Keratinocyte (primary cell): ENCODE data around the gene RAET1E. TPM values are rescaled to one million over a fixed set of nuclear protein-coding genes. Genes with fewer than 3 reads are reported as not detected.
"Not testable (repeated sequence)": the region's sequence is repeated elsewhere in the genome, so short reads cannot be mapped to it uniquely, and the experiment has no call there.

ENCODE experiments used
- DNase-seq: peaks from one replicate; pipeline ENCODE4 v3.0.0-alpha.2; 2011; ENCODE audit warnings: low read depth, missing footprints, low spot score
- FAIRE-seq: peaks from 2 replicates; lab custom pipeline; 2011; peaks lifted over from hg19 to GRCh38; lab: Jason Lieb, UNC
- H2AFZ ChIP-seq: 2 replicates; pipeline ENCODE4 v1.6.0; 2012; ENCODE audit warnings: low read length, control low read depth, inconsistent platforms; ENCODE audit not compliant: control insufficient read depth
- H3K27ac ChIP-seq: 2 replicates; pipeline ENCODE4 v1.5.1; 2011; ENCODE audit warnings: low read length; ENCODE audit not compliant: control insufficient read depth, insufficient read depth
- H3K27me3 ChIP-seq: 3 replicates; pipeline ENCODE4 v1.6.0; 2011; ENCODE audit warnings: low read length; ENCODE audit not compliant: control insufficient read depth, insufficient read depth; ENCODE audit errors: extremely low read depth
- H3K36me3 ChIP-seq, 2 experiments: 2 replicates in 1 of 2; 3 replicates in 1 of 2; pipeline ENCODE4 v1.5.1; 2011; ENCODE audit warnings: low read length in 2 of 2, mild to moderate bottlenecking in 1 of 2; ENCODE audit not compliant: control insufficient read depth in 2 of 2, insufficient read depth in 2 of 2; ENCODE audit errors: extremely low read depth in 1 of 2
- H3K4me1 ChIP-seq: 3 replicates; pipeline ENCODE4 v1.5.1; 2011; ENCODE audit warnings: low read length; ENCODE audit not compliant: control insufficient read depth, insufficient read depth; ENCODE audit errors: extremely low read depth
- H3K4me2 ChIP-seq: 3 replicates; pipeline ENCODE4 v1.6.0; 2011; ENCODE audit warnings: low read depth, low read length; ENCODE audit not compliant: control insufficient read depth, insufficient read depth; ENCODE audit errors: extremely low read depth
- H3K4me3 ChIP-seq, 3 experiments: fragments of 200-600 bp in 1 of 3; sonication (generic) in 1 of 3; 2 replicates in 2 of 3; 3 replicates in 1 of 3; pipeline ENCODE4 v1.5.1; 2011 to 2016; ENCODE audit warnings: low read length in 3 of 3, mild to moderate bottlenecking in 3 of 3, control low read depth in 2 of 3, inconsistent platforms in 1 of 3, low read depth in 1 of 3, mixed read lengths in 1 of 3, mixed run types in 1 of 3, moderate library complexity in 1 of 3; ENCODE audit not compliant: control insufficient read depth in 2 of 3, insufficient read depth in 2 of 3; ENCODE audit errors: extremely low read depth in 1 of 3
- H3K79me2 ChIP-seq: 2 replicates; pipeline ENCODE4 v1.6.0; 2012; ENCODE audit warnings: low read length; ENCODE audit not compliant: control insufficient read depth, insufficient read depth
- H3K9ac ChIP-seq: 3 replicates; pipeline ENCODE4 v1.6.0; 2011; ENCODE audit warnings: low read length; ENCODE audit not compliant: control insufficient read depth, insufficient read depth; ENCODE audit errors: extremely low read depth
- H3K9me1 ChIP-seq: 3 replicates; pipeline ENCODE4 v1.6.0; 2011; ENCODE audit warnings: low read length; ENCODE audit not compliant: control insufficient read depth, insufficient read depth; ENCODE audit errors: extremely low read depth
- H3K9me3 ChIP-seq: 2 replicates; pipeline ENCODE4 v1.5.1; 2012; ENCODE audit warnings: low read depth, low read length; ENCODE audit not compliant: control insufficient read depth
- H4K20me1 ChIP-seq: 3 replicates; pipeline ENCODE4 v1.6.0; 2011; ENCODE audit warnings: low read length; ENCODE audit not compliant: control insufficient read depth, insufficient read depth; ENCODE audit errors: extremely low read depth
- EZH2 ChIP-seq: IDR thresholded peaks from one replicate; pipeline ENCODE4 v1.6.1; 2012; ENCODE audit warnings: inconsistent platforms, mild to moderate bottlenecking, low read length, moderate library complexity
- dilution Hi-C: fragments of 300-500 bp; cut with MboI; formaldehyde crosslinking; loops from one replicate; pipeline ENCODE4 v1.7.0; 2020; ENCODE audit warnings: low sequenced_read_pairs; ENCODE audit not compliant: extremely low pct_ligation_motif_present
- polyA plus RNA-seq, 5 experiments: library from polyadenylated mRNA; depleted of rRNA in 3 of 5; stranded (reverse) in 3 of 5; stranded (forward) in 1 of 5; unstranded in 1 of 5; fragments of >200 nt; gene quantifications; 1 replicate in 1 of 5; 2 replicates in 3 of 5; 3 replicates in 1 of 5; pipeline versions ENCODE4 v1.2.1 to v1.2.3, GENCODE V29; 2011 to 2012; ENCODE audit warnings: missing spikeins in 2 of 5, low read depth in 1 of 5, low replicate concordance in 1 of 5
- TF ChIP-seq, protein P1 (sequence below), 3 experiments: IDR thresholded peaks in 1 of 3; conservative IDR thresholded peaks in 1 of 3; optimal IDR thresholded peaks in 1 of 3; 2 replicates in 2 of 3; 3 replicates in 1 of 3; pipeline versions ENCODE3 to v1.5.1; 2011; ENCODE audit warnings: low read length in 3 of 3, mild to moderate bottlenecking in 3 of 3, moderate library complexity in 2 of 3, control low read depth in 1 of 3, inconsistent platforms in 1 of 3; ENCODE audit not compliant: insufficient read depth in 2 of 3; ENCODE audit errors: extremely low read depth in 1 of 3

RAET1E gene
- polyA plus RNA-seq, 1 donor (not counting 4 experiments of a cell fraction or from before 2014, with no cell fraction given): 14.0 TPM

DNA sequence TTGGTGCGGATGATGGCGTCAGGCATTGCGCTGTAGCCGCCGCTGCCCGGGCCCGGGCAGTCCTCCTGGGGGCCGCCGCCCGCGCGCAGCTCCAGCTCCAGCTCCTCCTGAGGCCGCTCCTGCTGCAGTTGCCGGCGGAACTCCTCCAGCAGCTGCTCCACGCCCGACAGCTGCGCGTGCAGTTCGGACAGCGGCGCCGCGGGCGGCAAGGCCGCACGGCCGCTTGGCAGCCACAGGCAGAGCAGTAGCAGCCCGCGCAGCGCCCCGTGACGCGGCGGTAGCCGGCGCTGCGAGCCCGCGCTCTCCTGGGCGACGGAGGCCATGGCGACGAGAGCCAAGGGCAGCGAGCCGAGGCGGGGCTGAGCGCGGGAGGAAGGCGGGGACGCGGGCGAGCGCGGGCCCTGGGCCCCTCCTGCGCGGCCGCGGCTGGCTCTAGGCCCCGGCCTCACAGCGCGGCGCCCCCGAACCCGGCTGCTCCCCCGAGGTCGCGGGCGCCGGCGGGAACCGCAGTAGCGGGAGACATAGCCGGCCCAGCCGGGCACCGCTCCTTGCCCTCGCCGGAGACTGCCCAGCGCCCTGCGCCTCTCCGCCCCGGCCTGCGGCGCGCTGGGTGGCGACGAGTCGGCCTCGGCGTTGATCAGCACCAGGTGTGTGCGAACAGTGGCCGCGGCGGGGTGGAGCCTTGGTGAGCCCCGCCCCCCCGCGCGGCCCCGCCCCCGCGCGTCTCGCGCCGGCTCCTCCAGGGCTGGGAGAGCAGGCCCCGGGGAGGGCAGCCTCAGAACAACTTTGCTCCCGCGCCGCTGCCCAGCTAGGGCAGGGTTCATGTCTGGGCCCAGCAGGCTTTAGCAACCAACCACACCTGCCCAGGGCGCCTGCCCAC, 34.0 kb downstream of the RAET1E start, which contains the start of gene LRP11:
Gene LRP11 (minus strand): TSS at position 662 of the 880 bp plus-strand sequence. CDS start 339 bp downstream, at position 323.
- no peak for DNase-seq
- no peak for TF ChIP-seq EZH2
- TF ChIP-seq, protein P1, sequence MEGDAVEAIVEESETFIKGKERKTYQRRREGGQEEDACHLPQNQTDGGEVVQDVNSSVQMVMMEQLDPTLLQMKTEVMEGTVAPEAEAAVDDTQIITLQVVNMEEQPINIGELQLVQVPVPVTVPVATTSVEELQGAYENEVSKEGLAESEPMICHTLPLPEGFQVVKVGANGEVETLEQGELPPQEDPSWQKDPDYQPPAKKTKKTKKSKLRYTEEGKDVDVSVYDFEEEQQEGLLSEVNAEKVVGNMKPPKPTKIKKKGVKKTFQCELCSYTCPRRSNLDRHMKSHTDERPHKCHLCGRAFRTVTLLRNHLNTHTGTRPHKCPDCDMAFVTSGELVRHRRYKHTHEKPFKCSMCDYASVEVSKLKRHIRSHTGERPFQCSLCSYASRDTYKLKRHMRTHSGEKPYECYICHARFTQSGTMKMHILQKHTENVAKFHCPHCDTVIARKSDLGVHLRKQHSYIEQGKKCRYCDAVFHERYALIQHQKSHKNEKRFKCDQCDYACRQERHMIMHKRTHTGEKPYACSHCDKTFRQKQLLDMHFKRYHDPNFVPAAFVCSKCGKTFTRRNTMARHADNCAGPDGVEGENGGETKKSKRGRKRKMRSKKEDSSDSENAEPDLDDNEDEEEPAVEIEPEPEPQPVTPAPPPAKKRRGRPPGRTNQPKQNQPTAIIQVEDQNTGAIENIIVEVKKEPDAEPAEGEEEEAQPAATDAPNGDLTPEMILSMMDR (optimal IDR thresholded peaks at IDR 0.05 in 1 of 3, IDR thresholded peaks at IDR 0.05 in 1 of 3, conservative IDR thresholded peaks at IDR 0.05 in 1 of 3; ENCODE audit: extremely low read depth in 1 of 3, insufficient read depth in 2 of 3, low read length in 3 of 3): no peak
- peaks cover 32% of the 10 kb centered on the region for H3K4me1 ChIP-seq
- H3K9me1 ChIP-seq: no peaks in the 10 kb centered on the region
- H3K27ac ChIP-seq: peak within 1 kb of the TSS; percentile 94
- H3K9ac ChIP-seq: peak within 1 kb of the TSS; percentile 89
- peak within 1 kb of the TSS; percentile 58 to 97 (median 86) for H3K4me3 ChIP-seq
- peaks cover 2 to 9% of the 10 kb centered on the region in 2 experiments for H3K36me3 ChIP-seq
- FAIRE-seq: no peak
- peak within 1 kb of the TSS; percentile 92 for H3K4me2 ChIP-seq
- H2AFZ ChIP-seq: peak within 1 kb of the TSS; percentile 89
- dilution Hi-C loops: no loop called here
- H4K20me1 ChIP-seq: no peaks in the 10 kb centered on the region
- H3K27me3 ChIP-seq: no peaks in the 10 kb centered on the region
- no peaks in the 10 kb centered on the region for H3K9me3 ChIP-seq
- H3K79me2 ChIP-seq: peaks cover 29% of the 10 kb centered on the region

DNA sequence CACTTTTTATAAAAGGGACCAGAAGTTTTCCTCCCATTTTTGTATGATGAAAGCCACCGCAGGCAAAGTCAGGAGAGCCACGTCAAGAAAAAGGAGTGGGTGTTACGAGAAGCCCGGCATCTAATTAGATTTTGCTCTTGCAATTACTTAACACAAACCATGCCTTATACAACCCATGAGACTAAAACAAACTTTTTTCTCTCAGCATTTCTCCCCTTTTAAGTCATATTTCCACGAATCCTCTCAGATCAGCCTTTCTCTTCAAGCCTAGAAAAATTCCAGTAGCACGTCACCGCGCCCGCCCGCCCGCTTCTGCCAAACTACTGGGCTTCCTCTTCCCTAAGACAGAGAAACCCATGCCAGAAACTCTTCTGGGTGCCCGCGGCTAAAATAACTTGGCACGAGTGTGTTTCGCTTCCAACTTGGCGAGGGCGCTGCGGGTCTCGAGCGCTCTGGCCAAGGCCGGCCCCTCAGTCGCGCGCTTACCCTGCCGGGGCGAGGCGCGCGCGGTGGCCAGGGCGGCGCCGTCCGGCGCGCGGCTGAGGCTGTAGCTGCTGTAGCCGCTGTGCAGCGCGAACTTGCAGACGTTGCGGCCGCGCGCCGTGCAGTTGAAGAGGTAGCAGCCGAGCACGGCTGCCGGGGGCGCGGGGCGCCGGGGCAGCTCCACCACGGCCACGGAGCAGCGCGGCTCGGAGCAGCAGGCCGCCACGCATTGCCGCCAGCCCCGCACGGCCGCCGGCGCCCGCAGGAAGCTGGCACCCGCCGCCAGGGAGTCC, 34.8 kb downstream of the RAET1E start:
- Histone ChIP-seq H3K4me3 (peak overlapping the region; percentile 58 to 97 (median 86)), H3K9me1 (no peaks in the 10 kb centered on the region), H3K27ac (peak overlapping the region; percentile 94), H3K4me2 (peak overlapping the region; percentile 92), H3K79me2 (peaks cover 35% of the 10 kb centered on the region), H3K4me1 (peaks cover 30% of the 10 kb centered on the region), H3K9ac (peak overlapping the region; percentile 89), H4K20me1 (no peaks in the 10 kb centered on the region), H3K27me3 (no peaks in the 10 kb centered on the region), H3K9me3 (no peaks in the 10 kb centered on the region), H2AFZ (peak overlapping the region; percentile 78), H3K36me3 (peaks cover 2 to 9% of the 10 kb centered on the region in 2 experiments)
- dilution Hi-C loops: no loop called here
- TF ChIP-seq, protein P1 (optimal IDR thresholded peaks at IDR 0.05 in 1 of 3, IDR thresholded peaks at IDR 0.05 in 1 of 3, conservative IDR thresholded peaks at IDR 0.05 in 1 of 3; ENCODE audit: extremely low read depth in 1 of 3, insufficient read depth in 2 of 3, low read length in 3 of 3): no peak
- TF ChIP-seq EZH2: no peak
- no peak for FAIRE-seq
- no peak for DNase-seq

DNA sequence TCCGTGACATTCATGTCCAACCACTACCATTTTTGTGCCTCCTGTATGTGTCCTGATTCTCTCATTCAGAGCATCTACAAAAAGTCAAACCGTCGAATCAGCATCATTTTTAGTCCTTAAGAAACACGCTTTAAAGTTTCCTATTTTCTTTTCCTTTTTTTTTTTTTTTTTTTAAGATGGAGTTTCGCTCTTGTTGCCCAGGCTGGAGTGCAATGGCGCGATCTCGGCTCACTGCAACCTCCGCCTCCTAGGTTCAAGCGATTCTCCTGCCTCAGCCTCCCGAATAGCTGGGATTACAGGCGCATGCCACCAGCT, 35.5 kb downstream of the RAET1E start:
- dilution Hi-C loops, H3K9me3 ChIP-seq, H3K36me3 ChIP-seq, H3K9me1 ChIP-seq, H4K20me1 ChIP-seq, H3K27me3 ChIP-seq, DNase-seq, H2AFZ ChIP-seq, FAIRE-seq: not testable (repeated sequence)
- H3K4me3 ChIP-seq: peak overlapping the region; percentile 58 to 97 (median 86)
- H3K79me2 ChIP-seq: peaks cover 41% of the 10 kb centered on the region
- peaks cover 34% of the 10 kb centered on the region for H3K4me1 ChIP-seq
- peak overlapping the region; percentile 92 for H3K4me2 ChIP-seq
- H3K9ac ChIP-seq: peak overlapping the region; percentile 89
- peak overlapping the region; percentile 94 for H3K27ac ChIP-seq
